Gastrocnemius medialis (tissue), 4 donors: Measurements from ENCODE around the gene ACAA2. TPM values are rescaled to one million over a fixed set of nuclear protein-coding genes. Genes with fewer than 3 reads are reported as not detected.

Experiments
- ATAC-seq, 2 donors: fragments of 150-250 bp; one replicate each; pipeline ENCODE4 v1.9.1; 2016
- DNase-seq, 2 donors: peaks; one replicate each; pipeline ENCODE4 v3.0.0-alpha.2; 2019
- H3K27ac ChIP-seq, 4 donors: fragments of 200-600 bp; sonication (generic); 1 replicate in 1 of 4; 2 replicates in 3 of 4; pipeline ENCODE4 v1.5.1; 2016 to 2018; ENCODE audit warnings: mild to moderate bottlenecking in 2 of 4, moderate library complexity in 1 of 4
- H3K27me3 ChIP-seq, 3 donors: fragments of 200-600 bp; sonication (generic) in 2 of 3; 1 replicate in 1 of 3; 2 replicates in 2 of 3; pipeline versions ENCODE4 v1.5.1 to v1.6.0; 2016 to 2019; ENCODE audit warnings: mild to moderate bottlenecking in 1 of 3, moderate library complexity in 1 of 3
- H3K36me3 ChIP-seq, 2 donors: fragments of 200-600 bp; sonication (generic) in 1 of 2; one replicate each; pipeline ENCODE4 v1.5.1; 2017 to 2018
- H3K4me1 ChIP-seq, 2 donors: fragments of 200-600 bp; sonication (generic) in 1 of 2; one replicate each; pipeline ENCODE4 v1.5.1; 2016 to 2017; ENCODE audit warnings: mild to moderate bottlenecking in 2 of 2
- H3K4me3 ChIP-seq, 4 donors: fragments of 200-600 bp; sonication (generic) in 3 of 4; 1 replicate in 1 of 4; 2 replicates in 3 of 4; pipeline ENCODE4 v1.5.1; 2016 to 2019; ENCODE audit warnings: mild to moderate bottlenecking in 2 of 4
- H3K9me3 ChIP-seq, 3 donors: fragments of 200-600 bp; sonication (generic) in 2 of 3; 1 replicate in 1 of 3; 2 replicates in 2 of 3; pipeline ENCODE4 v1.5.1; 2016 to 2019
- POLR2A ChIP-seq, 2 donors: fragments of 450-650 bp; IDR thresholded peaks; one replicate each; pipeline ENCODE4 v1.6.1; 2017; ENCODE audit warnings: antibody characterized with exemption in 2 of 2, mild to moderate bottlenecking in 2 of 2, moderate library complexity in 2 of 2
- in situ Hi-C, 4 donors: fragments of 200-750 bp; cut with MboI; loops; one replicate each; pipeline versions ENCODE4 v1.15.0 to v1.8.0; 2017; ENCODE audit warnings: low sequenced_read_pairs in 4 of 4
- intact Hi-C: fragments of 100-400 bp; cut with DNase I; formaldehyde crosslinking; loops from one replicate; pipeline ENCODE4 v1.15.1; 2023; ENCODE audit warnings: low total_unique reads
- total RNA-seq, 4 donors: library from RNA; depleted of rRNA; stranded (reverse); fragments of >200 nt; gene quantifications; one replicate each; pipeline versions ENCODE4 v1.1.0 to v1.2.3, GENCODE V29; 2016
- TF ChIP-seq, protein P1 (sequence below), 5 experiments: fragments of 450-650 bp in 3 of 5; fragments of 200-600 bp in 2 of 5; sonication (generic) in 2 of 5; IDR thresholded peaks in 4 of 5; conservative IDR thresholded peaks in 1 of 5; 1 replicate in 4 of 5; 2 replicates in 1 of 5; pipeline ENCODE4 v1.5.1; 2016 to 2019; ENCODE audit warnings: antibody characterized with exemption in 5 of 5, mild to moderate bottlenecking in 3 of 5, moderate library complexity in 3 of 5

Gene ACAA2
- total RNA-seq, 4 donors from 2014 or later: 73.7 to 95.7 (median 79.6) TPM

DNA sequence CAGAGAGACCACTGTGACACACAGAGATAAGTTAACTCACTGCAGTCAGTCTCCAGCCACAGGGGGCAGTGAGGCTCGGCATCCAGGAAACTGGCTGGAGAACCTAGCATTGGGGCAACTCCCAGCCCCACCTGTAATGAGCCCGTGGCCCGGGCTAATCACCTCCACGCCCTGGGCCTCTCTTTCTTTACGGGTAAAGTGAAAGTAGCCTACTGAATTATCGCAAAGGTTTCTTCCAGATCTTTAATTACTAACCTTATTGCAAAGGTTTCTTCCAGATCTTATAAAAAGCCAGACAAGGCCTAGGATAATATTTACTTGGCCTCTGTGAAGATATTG is 45.7 kb upstream of the ACAA2 start:
- no peak overlapping the region for H3K4me3 ChIP-seq
- H3K9me3 ChIP-seq: no peaks in the 10 kb centered on the region
- no peaks in the 10 kb centered on the region for H3K27me3 ChIP-seq
- intact Hi-C loops: loop anchor here (2.0 to 5.0 kb wide), 3 partner anchors 47 to 348 kb away; partner anchors contain the start of gene ACAA2
- DNase-seq: no peak
- H3K36me3 ChIP-seq: no peaks in the 10 kb centered on the region
- H3K27ac ChIP-seq: no peak overlapping the region
- no peaks in the 10 kb centered on the region for H3K4me1 ChIP-seq
- in situ Hi-C loops: loop anchor here (5.0 to 25.0 kb wide), 4 partner anchors 344 to 354 kb away; no protein-coding TSS in a partner anchor
- no peak for ATAC-seq
- TF ChIP-seq, protein P1, sequence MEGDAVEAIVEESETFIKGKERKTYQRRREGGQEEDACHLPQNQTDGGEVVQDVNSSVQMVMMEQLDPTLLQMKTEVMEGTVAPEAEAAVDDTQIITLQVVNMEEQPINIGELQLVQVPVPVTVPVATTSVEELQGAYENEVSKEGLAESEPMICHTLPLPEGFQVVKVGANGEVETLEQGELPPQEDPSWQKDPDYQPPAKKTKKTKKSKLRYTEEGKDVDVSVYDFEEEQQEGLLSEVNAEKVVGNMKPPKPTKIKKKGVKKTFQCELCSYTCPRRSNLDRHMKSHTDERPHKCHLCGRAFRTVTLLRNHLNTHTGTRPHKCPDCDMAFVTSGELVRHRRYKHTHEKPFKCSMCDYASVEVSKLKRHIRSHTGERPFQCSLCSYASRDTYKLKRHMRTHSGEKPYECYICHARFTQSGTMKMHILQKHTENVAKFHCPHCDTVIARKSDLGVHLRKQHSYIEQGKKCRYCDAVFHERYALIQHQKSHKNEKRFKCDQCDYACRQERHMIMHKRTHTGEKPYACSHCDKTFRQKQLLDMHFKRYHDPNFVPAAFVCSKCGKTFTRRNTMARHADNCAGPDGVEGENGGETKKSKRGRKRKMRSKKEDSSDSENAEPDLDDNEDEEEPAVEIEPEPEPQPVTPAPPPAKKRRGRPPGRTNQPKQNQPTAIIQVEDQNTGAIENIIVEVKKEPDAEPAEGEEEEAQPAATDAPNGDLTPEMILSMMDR (IDR thresholded peaks at IDR 0.05 in 4 of 5, conservative IDR thresholded peaks at IDR 0.05 in 1 of 5): peak in 2 of 5 experiments; percentile 2 to 5
- no peak for TF ChIP-seq POLR2A (IDR thresholded peaks at IDR 0.05)

DNA sequence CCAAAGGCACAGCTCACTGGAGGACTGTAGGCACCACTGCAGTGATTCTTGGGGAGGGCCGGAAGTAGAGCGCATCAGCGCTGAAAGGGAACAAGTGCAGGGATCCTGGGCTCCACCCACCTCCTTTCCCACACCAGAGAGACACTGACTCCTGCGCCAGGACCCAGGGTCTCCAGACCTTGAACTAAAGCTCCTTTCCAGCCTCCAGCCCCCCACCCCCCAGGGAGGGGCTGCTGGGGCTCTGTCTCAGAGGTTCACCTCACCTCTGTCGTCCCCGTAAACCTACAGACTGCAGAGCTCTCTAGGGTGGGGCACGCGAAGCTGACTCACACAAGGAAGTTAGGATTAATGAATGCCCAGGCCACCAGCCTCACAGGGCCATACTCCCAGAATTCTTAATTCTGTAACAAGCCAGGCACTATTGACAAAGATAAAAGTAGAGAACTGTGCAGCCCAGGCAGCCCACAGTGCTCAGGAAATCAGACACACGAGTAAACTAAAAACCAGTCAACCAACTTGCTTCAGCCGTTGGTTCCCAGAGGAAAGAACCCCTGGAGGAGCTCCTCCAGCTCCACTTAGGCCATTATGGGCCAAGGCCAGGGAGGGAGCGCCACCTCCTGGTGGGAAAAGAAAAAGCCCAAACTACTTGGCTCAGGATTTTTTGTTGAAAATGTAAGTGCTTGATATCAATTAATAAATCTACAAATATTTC is 45.1 kb upstream of the ACAA2 start:
- TF ChIP-seq POLR2A (IDR thresholded peaks at IDR 0.05): no peak
- TF ChIP-seq, protein P1 (IDR thresholded peaks at IDR 0.05 in 4 of 5, conservative IDR thresholded peaks at IDR 0.05 in 1 of 5): peak; percentile 74 to 86 (median 83)
- H3K9me3 ChIP-seq: no peaks in the 10 kb centered on the region
- in situ Hi-C loops: loop anchor here (5.0 to 25.0 kb wide), 4 partner anchors 344 to 354 kb away; no protein-coding TSS in a partner anchor
- no peak overlapping the region for H3K27ac ChIP-seq
- H3K36me3 ChIP-seq: no peaks in the 10 kb centered on the region
- DNase-seq (peak; percentile 10 to 33), ATAC-seq (peak in 1 of 2 donors; percentile 62)
- H3K4me3 ChIP-seq: no peak overlapping the region
- intact Hi-C loops: loop anchor here (2.0 to 5.0 kb wide), 3 partner anchors 46 to 348 kb away; partner anchors contain the start of gene ACAA2
- H3K4me1 ChIP-seq: no peaks in the 10 kb centered on the region
- H3K27me3 ChIP-seq: no peaks in the 10 kb centered on the region

DNA sequence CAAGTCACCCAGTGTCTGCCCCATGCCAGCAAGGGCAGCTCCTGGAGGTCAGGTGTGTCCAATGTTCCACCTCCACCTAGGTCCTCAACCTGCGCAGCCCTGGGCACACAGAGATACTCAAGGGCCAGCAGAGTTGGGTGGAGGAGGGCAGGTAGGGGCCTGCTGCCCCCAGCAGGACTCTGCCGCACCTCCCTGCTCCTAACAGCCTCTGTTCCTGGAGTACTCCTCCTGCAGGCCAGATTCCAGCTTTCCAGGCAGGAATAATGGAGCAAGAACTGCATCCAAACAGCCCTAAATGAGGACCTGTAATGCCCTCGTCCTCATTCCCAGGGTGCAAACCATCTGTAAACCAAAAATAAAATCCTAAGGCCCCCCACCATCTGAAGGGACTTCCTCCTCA is 44.4 kb upstream of the ACAA2 start:
- Histone ChIP-seq H3K27me3 (no peaks in the 10 kb centered on the region), H3K36me3 (no peaks in the 10 kb centered on the region), H3K27ac (no peak overlapping the region), H3K4me3 (no peak overlapping the region), H3K9me3 (no peaks in the 10 kb centered on the region), H3K4me1 (no peaks in the 10 kb centered on the region)
- TF ChIP-seq, protein P1 (IDR thresholded peaks at IDR 0.05 in 4 of 5, conservative IDR thresholded peaks at IDR 0.05 in 1 of 5): no peak
- TF ChIP-seq POLR2A (IDR thresholded peaks at IDR 0.05): no peak
- in situ Hi-C loops (loop anchor here (5.0 to 25.0 kb wide), 4 partner anchors 343 to 353 kb away; no protein-coding TSS in a partner anchor), intact Hi-C loops (loop anchor here (2.0 to 5.0 kb wide), 3 partner anchors 45 to 347 kb away; partner anchors contain the start of gene ACAA2)
- no peak for ATAC-seq
- no peak for DNase-seq

DNA sequence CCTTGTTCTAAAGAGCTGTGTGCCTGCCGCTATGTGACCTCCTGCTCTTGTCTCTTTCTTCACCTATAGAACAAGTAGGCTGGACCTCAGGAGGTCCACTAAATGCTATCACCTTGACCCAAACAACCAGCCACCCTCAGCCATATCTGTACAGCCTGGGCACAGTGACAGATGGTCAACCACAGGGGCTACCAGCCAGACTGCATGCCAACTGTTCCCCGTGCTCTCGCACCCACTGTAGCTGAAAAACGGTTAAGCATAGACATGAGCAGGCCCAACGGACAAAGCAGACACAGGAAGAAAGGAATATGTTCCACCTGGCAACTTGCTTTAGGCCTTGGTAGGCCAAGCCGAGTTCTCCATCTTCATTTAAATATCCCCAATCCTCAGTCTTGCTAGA is 43.2 kb upstream of the ACAA2 start:
- intact Hi-C loops (loop anchor here (5.0 kb wide), 1 partner anchor 44 kb away; the partner anchor contains the start of gene ACAA2), in situ Hi-C loops (loop anchor here (5.0 to 25.0 kb wide), 4 partner anchors 342 to 352 kb away; no protein-coding TSS in a partner anchor)
- no peak overlapping the region for H3K4me3 ChIP-seq
- no peaks in the 10 kb centered on the region for H3K27me3 ChIP-seq
- TF ChIP-seq, protein P1 (IDR thresholded peaks at IDR 0.05 in 4 of 5, conservative IDR thresholded peaks at IDR 0.05 in 1 of 5): no peak
- no peak for TF ChIP-seq POLR2A (IDR thresholded peaks at IDR 0.05)
- no peaks in the 10 kb centered on the region for H3K9me3 ChIP-seq
- no peaks in the 10 kb centered on the region for H3K4me1 ChIP-seq
- no peak for ATAC-seq
- H3K27ac ChIP-seq: no peak overlapping the region
- DNase-seq: no peak
- H3K36me3 ChIP-seq: no peaks in the 10 kb centered on the region
